ENCODE measurements around the gene PFKFB3. TPM values are rescaled to one million over a fixed set of nuclear protein-coding genes. Genes with fewer than 3 reads are reported as not detected.
A peak's percentile ranks its signal among the peaks of the same experiment; 100 is the strongest.

PFKFB3 gene
- total and polyA plus RNA-seq, 7 donors: 10.2 to 33.2 (median 28.0) TPM

DNA sequence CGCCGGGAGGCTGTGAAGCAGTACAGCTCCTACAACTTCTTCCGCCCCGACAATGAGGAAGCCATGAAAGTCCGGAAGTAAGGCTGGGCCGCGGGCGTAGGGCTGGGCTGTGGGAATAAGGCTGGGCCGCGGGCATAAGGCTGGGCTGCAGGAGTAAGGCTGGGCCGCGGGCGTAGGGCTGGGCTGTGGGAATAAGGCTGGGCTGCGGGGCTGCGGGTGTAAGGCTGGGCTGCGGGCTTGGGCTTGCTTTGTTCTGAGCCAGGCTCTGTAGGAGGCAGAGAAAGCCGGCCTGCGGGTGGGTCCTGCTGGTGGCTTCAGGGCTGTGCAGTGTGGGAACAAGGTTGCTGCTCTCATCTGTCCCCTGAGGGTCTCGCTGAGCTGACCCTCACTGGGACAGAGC lies 12.5 kb downstream of the PFKFB3 start:
- WGBS, 2 donors: 97% methylated on average over 19 of the region's 19 CpGs
- H3K27me3 ChIP-seq: no peaks in the 10 kb centered on the region
- TF ChIP-seq EP300 (IDR thresholded peaks at IDR 0.05): no peak
- no peak for TF ChIP-seq POLR2A (IDR thresholded peaks at IDR 0.05)
- TF ChIP-seq POLR2AphosphoS5 (IDR thresholded peaks at IDR 0.05): no peak
- TF ChIP-seq, protein P1, sequence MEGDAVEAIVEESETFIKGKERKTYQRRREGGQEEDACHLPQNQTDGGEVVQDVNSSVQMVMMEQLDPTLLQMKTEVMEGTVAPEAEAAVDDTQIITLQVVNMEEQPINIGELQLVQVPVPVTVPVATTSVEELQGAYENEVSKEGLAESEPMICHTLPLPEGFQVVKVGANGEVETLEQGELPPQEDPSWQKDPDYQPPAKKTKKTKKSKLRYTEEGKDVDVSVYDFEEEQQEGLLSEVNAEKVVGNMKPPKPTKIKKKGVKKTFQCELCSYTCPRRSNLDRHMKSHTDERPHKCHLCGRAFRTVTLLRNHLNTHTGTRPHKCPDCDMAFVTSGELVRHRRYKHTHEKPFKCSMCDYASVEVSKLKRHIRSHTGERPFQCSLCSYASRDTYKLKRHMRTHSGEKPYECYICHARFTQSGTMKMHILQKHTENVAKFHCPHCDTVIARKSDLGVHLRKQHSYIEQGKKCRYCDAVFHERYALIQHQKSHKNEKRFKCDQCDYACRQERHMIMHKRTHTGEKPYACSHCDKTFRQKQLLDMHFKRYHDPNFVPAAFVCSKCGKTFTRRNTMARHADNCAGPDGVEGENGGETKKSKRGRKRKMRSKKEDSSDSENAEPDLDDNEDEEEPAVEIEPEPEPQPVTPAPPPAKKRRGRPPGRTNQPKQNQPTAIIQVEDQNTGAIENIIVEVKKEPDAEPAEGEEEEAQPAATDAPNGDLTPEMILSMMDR (IDR thresholded peaks at IDR 0.05): no peak
- intact Hi-C loops (cut with DNase I): no loop called here
- peaks cover 0 to 21% (median 19%) of the 10 kb centered on the region in 4 donors for H3K4me1 ChIP-seq
- H3K36me3 ChIP-seq: peaks cover 32 to 66% (median 57%) of the 10 kb centered on the region in 4 donors
- H3K9me3 ChIP-seq: no peaks in the 10 kb centered on the region
- no peak overlapping the region for H3K4me3 ChIP-seq
- H3K27ac ChIP-seq: no peak overlapping the region
- DNase-seq: no peak

DNA sequence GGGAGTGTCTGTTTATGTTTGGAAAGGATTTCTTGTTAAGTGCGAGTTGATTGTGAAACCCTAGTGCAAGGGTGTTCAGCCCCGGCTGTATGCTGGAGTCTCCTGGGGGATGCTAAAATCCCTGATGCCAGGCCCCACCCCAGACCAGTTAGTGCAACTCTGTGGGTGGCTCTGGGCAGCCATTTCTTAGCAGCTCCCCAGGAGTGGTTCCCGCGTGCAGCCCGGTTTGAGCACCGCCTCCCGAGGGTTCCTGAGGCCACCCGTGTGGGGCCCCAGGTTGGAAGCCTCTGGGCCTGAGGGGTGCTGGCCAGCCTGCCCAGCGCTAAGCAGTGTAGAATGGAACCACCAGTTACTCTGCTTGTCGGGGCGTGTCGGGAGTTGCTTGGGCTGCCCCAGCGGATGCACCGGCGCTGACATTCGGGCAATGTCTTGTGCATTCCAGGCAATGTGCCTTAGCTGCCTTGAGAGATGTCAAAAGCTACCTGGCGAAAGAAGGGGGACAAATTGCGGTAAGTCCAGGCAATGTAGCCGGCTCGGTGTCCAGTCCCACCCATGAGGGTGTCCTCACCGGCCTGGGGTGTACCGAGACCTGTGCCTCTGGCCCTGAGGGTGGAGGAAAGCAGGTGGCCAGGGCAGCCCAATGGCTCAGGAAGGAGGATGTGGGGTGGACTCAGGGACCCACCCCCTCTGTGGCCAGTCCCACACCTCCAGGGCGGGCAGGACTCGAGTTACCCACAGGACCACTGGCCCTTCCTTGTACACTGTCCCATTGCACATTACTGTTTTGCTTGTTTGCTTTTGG lies 13.2 kb downstream of the PFKFB3 start:
- H3K9me3 ChIP-seq: no peaks in the 10 kb centered on the region
- intact Hi-C loops (cut with DNase I): no loop called here
- 91 to 92% methylated on average over 24 of the region's 24 CpGs for WGBS, 2 donors
- no peaks in the 10 kb centered on the region for H3K27me3 ChIP-seq
- DNase-seq: peak; percentile 58
- H3K4me3 ChIP-seq: no peak overlapping the region
- TF ChIP-seq, protein P1 (IDR thresholded peaks at IDR 0.05): no peak
- no peak for TF ChIP-seq POLR2A (IDR thresholded peaks at IDR 0.05)
- TF ChIP-seq EP300 (IDR thresholded peaks at IDR 0.05): no peak
- no peak for TF ChIP-seq POLR2AphosphoS5 (IDR thresholded peaks at IDR 0.05)
- H3K27ac ChIP-seq: no peak overlapping the region
- peaks cover 39 to 73% (median 64%) of the 10 kb centered on the region in 4 donors for H3K36me3 ChIP-seq
- peaks cover 0 to 21% (median 19%) of the 10 kb centered on the region in 4 donors for H3K4me1 ChIP-seq

DNA sequence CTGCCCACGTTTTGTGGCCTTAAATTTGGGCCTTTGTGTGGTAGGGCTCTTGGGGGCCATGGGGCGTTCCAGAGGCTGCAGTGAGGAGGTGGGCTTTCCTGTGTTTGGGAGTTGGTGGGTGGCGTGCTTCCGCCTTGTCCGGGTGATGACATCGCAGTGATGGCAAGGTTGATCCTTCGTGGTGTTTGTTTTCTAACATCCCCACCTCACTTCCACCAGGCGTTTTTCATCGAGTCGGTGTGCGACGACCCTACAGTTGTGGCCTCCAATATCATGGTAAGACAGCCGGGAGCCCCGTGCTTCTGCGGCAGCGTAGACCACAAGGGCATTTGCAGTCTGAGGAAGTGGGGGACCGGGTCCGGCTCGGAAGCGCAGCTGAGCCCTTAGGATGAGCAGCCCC lies 14.2 kb downstream of the PFKFB3 start:
- H3K36me3 ChIP-seq: peaks cover 49 to 83% (median 73%) of the 10 kb centered on the region in 4 donors
- no peak overlapping the region for H3K27ac ChIP-seq
- intact Hi-C loops (cut with DNase I): no loop called here
- 91 to 92% methylated on average over 20 of the region's 20 CpGs for WGBS, 2 donors
- peaks cover 0 to 12% (median 10%) of the 10 kb centered on the region in 4 donors for H3K4me1 ChIP-seq
- no peaks in the 10 kb centered on the region for H3K9me3 ChIP-seq
- DNase-seq: peak; percentile 53
- H3K4me3 ChIP-seq: no peak overlapping the region
- TF ChIP-seq, protein P1 (IDR thresholded peaks at IDR 0.05): no peak
- no peak for TF ChIP-seq POLR2AphosphoS5 (IDR thresholded peaks at IDR 0.05)
- no peak for TF ChIP-seq POLR2A (IDR thresholded peaks at IDR 0.05)
- no peak for TF ChIP-seq EP300 (IDR thresholded peaks at IDR 0.05)
- no peaks in the 10 kb centered on the region for H3K27me3 ChIP-seq

DNA sequence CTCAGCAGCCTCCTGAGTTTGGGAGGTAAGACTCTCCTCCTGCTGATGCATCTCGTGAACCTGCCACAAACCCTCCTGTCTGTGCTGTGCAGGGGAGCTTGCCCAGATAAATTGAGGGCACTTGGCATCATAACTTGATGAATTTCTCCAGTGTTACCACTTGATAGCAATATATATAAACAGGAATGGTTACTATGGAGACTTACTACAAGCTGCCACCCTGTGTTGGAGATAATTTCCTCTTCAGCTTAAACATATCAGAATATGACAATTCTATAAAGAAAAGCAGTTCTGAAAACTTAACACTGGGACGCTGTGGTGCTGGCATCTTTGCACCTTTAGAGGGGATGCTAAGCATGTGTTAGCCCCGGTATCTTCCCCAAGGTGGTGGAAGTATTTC lies 14.9 kb downstream of the PFKFB3 start:
- Histone ChIP-seq H3K9me3 (no peaks in the 10 kb centered on the region), H3K27me3 (no peaks in the 10 kb centered on the region), H3K4me1 (peaks cover 0 to 5% (median 3%) of the 10 kb centered on the region in 4 donors), H3K4me3 (no peak overlapping the region), H3K27ac (no peak overlapping the region), H3K36me3 (peaks cover 50 to 90% (median 79%) of the 10 kb centered on the region in 4 donors)
- intact Hi-C loops (cut with DNase I): no loop called here
- 80 to 93% methylated on average over 3 of the region's 3 CpGs for WGBS, 2 donors
- no peak for TF ChIP-seq EP300 (IDR thresholded peaks at IDR 0.05)
- TF ChIP-seq POLR2A (IDR thresholded peaks at IDR 0.05): no peak
- TF ChIP-seq, protein P1 (IDR thresholded peaks at IDR 0.05): no peak
- TF ChIP-seq POLR2AphosphoS5 (IDR thresholded peaks at IDR 0.05): no peak
- no peak for DNase-seq

All from sigmoid colon (tissue), 7 donors.